ENCODE measurements around the gene ZNF274.
"Not testable (repeated sequence)": the region's sequence is repeated elsewhere in the genome, so short reads cannot be mapped to it uniquely, and the experiment has no call there.

The ZNF274 gene

DNA sequence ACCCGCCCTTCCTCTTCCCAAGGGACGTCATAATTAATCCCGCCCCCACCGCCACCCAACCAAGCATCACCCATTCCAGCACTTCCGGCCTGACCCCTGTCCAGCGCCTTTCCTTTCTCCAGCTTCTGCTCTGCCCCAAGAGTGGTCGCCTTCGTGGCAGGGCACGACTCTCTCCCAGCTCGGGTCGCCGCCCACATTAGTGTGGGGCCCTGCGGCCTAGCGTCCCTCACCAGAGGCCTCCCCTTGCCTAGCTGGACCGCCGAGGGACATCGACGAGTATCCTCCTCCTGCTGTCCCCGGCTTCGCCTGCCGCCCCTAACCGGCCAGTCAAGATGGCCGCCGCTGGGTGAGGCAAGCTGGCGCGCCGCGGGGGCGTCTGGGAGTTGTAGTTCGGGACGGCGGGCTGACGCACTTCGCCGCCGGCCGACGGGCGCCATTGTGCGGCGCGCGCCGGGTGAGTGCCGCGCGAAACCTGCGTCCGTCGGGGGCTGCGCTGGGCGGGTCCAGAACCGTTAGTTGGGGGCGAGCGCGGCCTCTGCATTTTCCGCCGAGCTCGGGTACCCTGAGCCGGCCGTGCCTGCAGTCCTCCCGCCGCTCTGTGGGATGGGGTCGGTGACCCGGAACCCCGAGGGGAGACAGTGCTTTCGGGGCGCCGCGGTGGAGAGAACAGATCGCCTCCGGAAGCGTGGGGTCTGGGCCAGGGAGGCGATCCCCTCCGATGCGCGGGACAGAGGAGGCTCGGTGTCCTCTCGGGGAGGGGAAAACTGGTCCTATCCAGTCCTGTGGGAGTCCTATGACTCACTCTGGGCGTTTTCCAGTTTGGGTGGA, at the start of gene ZNF274:
TSS of gene ZNF274 (plus strand) at position 73 of the 828 bp plus-strand sequence. CDS start 905 bp downstream, outside the sequence.
- peak; percentile 95 for DNase-seq

DNA sequence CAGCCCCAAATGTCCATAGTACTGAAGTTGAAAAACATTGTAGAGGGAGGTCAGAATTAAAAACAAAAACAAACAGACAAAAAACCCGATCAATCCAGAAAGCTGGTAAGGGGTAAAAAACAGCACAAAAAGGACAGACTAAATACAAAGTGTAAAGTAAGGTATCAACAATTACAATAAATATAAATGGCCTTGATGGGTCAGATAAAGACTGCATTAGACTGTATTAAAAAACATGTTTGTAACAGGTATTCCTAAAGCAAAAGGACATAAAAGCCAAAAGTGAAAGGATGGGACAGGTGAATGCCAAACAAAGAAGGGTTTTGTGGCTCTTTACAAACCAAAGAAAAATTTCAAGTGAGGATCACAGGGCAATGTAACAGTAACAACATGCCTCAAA, 48.6 kb upstream of the ZNF274 start:
- no peak for DNase-seq

DNA sequence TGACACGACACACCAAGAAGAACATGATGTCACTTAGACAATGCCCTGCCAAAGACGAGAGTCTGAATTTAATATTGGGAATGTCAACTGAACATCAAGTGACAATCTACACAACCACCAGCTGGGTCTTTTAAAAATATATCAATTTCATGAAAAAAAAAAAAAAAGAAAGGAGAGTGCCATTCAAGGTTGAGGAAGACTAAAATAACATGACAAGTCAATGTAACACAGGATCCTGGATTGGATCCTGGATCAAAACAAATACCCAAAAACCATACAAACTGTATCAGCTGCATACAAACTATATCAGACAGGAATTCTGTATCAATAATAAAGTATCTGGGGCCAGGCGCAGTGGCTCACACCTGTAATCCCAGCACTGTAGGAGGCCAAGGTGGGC, 37.0 kb upstream of the ZNF274 start:
- DNase-seq = no peak

DNA sequence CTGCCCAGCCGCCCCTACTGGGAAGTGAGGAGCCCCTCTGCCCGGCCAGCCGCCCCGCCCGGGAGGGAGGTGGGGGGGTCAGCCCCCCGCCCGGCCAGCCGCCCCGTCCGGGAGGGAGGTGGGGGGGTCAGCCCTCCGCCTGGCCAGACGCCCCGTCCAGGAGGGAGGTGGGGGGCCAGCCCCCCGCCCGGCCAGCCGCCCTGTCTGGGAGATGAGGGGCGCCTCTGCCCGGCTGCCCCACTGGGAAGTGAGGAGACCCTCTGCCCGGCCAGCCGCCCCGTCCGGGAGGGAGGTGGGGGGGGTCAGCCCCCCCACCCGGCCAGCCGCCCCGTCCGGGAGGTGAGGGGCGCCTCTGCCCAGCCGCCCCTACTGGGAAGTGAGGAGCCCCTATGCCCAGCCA, 35.4 kb upstream of the ZNF274 start:
- not testable (repeated sequence) for DNase-seq

DNA sequence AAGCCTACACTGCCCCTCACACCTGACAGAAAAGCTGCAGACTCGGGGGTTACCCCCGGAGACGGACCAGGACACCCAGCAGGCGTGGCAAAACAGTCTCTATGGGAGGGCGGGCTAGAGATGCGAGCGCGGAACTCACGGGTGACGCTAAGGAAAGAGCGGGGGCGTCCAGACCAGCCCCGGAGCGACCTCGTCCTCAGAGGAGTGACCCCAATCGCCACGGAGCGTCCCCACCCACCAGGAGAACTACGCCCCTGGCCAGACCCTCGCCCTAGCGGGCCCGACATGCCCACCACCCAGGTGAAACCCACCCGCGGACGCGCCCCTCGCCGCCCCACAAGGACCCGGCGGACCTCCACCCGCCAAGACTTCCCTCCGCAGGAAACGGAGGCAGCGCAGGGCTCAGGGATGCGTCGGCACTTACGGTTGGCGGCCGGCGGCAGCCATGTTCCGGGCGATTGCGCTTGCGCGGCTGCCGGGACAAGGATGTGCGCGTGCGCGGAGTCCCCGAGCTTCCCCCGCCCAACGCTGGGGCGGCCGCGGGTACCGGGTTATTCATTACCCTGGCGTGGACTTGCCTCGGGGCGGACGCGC, 32.4 kb upstream of the ZNF274 start, which contains the start of gene ZNF329:
TSS of gene ZNF329 (minus strand) at position 462 of the 594 bp plus-strand sequence. CDS start 21,286 bp downstream, outside the sequence.
- DNase-seq = peak; percentile 97

DNA sequence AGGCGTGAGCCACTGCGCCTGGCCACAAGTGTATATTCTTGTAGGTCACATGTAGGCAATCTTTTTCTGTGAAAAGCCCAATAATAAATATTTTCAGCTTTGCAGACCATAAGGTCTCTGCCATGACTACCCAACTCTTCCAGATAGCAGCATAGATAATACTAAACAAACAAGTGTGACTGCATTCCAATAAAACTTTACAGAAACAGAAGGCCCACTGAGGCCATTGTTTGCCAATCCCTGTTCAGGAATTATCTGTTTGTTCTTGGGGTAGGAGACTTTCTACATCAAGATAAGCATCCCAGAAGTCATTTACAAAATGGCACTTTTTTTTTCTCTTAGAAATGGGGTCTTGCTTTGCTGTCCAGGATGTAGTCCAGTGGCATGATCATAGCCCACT, 29.5 kb upstream of the ZNF274 start:
- no peak for DNase-seq

DNA sequence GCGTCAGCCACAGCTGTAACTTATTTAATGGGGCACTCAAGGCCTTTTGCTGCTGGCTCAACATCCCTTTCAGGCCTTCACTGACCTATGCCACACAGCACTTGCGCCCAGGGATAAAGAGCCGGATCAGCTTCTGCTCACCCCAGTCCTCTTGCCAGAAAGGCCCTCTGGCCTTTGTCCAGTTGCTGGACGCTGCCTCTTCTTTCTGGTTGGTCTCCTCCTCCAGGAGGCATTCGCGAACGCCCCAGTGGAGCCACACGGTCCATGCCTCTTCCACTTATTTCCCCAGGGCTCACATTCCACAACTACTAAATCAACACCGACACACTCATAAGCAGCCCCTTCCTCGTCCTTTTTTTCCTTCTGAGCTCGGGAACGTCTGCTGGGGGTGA, 28.6 kb upstream of the ZNF274 start:
- no peak for DNase-seq

DNA sequence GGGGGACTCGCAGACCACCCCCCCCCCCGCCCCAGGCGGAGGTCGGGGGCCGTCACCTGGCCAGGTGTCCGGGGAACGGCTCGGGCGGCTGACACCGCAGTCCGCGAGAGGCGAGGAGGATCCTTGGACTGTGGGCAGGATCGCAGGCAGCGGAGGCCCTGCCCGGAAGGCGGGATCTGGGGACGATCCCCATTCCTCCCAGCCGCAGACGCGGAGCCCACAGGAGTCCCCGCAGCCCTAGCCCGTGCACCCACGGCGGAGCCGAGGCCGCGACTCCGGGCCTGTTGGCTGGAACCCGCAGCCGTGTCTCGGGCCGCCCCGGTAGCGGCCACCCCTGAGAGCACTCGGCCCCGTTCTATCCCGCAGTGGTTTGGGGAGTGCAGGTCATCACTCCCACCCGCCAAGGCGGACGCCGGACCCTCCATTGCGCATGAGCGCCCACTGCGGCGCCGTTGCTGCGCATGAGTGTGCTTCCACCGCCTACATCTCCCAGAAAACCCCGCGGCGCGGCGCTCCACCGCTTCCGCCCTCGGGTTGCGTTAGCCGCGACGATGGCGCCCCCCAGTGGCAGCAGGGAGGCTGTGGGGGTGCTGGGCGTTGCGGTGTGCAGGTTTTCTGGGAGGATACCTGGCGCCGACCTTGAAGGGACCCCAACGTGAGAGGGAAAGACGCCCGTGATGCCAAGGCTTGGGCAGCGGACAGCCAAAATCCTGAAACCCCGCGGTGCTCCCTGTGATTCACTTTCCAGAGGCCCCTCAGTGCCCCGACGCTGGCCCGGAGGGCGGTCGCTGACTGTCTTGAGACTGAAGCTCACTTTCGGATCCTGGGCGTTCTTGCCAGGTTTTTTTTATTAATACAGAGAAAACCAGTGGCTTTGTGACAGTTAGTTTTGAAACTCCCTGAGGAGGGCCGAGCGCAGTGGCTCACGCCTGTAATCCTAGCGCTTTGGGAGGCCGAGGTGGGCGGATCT, 27.9 kb upstream of the ZNF274 start:
- DNase-seq = peak; percentile 100

DNA sequence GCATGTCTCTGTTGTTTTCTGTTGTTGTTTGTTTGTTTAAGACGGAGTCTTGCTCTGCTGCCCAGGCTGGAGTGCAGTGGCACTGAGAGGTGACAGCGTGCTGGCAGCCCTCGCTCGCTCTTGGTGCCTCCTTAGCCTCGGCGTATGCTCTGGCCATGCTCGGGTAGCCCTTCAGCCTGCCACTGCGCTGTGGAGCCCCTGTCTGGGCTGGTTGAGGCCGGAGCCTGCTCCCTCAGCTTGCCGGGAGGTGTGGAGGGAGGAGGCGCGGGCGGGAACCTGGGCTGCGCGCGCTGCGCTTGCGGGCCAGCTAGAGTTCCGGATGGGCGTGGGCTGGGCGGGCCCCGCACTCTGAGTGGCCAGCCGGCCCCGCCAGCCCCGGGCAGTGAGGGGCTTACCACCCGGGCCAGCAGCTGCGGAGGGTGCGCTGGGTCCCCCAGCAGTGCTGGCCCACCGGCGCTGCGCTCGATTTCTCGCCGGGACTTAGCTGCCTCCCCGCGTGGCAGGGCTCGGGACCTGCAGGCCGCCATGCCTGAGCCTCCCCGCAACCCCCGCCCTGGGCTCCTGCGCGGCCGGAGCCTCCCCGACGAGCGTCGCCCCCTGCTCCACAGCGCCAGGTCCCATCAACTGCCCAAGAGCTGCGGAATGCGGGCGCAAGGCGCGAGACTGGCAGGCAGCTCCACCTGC, 25.7 kb upstream of the ZNF274 start:
- no peak for DNase-seq

DNA sequence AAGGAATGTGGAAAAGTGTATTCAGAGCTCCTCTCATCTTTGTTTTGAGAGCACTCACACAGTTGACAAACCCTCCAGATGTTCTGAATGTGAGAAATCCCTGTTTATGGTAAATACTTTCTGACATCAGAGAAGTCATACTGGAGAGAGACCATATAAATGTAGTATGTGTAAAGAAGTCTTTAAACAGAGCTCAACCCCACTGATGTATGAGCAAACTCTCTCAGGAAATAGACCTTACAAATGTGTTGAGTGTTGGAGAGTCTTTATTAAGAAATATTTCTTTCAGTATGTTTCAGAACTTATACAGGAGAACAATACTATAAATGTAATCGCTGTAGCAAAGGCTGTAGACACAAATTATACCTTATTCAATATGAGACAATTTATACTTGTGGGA, 16.6 kb upstream of the ZNF274 start:
- DNase-seq = no peak

DNA sequence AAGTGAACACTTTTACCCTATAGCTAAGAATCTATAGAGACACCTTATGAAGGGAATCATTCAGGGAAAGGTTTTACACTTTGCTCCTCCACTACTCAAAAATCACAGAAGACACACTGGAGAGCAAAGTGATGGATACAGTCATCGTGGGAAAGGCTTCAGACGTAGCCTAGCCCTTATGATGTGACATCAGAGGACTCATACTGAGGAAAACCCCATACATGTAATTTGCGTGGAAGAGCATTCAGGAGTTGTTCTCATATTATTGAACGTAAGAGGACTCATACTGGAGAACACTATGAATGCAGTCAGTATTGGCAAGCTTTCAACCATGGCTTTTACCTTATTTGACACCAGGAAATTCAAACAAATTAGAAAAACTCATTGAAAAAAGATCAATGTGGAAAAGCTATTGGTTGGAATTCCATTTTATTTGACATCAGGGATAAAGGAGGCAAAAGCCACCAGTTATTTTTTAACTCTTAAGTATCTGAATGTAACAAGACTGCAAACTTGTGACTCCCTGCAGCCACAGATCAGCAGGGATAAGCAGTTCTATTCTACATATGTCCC, 16.1 kb upstream of the ZNF274 start:
- DNase-seq = no peak

DNA sequence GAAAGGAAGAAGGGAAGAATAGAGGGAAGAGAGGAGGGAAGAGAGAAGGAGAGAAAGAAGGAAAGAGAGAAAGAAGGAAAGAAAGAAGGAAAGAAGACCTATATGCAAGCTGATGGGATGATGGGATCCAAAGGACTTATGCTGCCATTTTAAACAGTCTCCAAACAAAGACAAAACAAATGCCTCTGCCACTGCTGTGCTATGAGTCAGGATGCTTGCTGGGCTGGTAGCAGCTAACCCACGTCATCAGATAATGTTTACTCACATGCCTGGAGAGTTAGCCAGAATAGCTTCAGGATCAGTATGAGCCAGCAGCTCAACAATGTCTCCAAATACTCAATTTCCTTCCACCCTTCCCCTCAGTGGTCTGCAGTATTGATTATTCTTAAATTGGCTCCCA, 12.0 kb upstream of the ZNF274 start:
- no peak for DNase-seq

DNA sequence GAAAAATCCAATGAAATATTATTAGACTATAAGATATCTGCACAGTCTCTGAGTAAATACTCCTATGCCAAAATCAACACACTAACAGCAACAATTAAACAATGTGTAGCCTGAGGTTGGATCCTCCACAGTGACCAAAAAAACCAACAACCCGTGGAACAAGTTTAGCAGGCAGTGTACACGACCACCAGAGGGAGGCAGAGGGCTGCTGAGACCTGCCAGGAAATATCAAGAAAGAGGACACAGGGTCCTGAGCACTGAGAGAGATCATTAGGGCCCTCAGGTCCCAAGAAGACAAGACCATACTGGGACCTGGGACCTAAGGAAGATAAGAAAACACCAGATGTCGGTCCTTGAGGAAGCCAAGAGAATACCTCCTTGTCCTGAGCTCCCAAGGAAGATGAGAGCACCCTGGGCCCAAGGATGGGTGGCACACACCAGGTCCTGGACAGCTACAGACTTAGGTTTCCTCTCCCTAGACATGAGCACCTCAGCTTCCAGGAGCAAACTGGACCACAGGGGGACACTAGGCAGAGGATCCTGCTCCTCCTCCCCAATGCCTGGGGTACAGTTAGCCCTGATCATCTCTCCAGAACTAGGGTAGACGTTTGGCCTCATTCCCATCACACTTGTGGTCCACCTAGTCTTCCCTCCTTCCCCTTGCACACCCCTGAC, 822 bp upstream of the ZNF274 start:
- DNase-seq = peak; percentile 59

DNA sequence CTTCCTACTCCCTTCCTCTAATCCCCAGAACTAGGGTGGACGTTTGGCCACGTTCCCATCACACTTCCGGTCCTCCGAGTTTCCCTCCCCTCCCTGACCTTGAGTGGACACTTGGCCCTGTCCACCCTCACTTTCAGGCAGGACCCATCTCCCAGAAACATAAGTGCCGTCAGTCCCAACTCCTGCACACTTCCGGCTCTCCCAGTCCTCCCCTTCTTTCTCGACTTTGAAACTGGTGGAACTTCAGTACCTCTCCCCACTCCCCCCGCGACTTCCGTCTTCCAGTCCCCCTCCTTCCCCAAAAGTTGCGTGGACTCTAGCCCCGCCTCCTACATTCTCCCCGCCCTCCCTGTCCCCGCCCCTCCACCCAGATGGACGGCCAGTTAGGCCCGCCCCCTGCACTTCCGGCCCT, 278 bp upstream of the ZNF274 start:
- no peak for DNase-seq

DNA sequence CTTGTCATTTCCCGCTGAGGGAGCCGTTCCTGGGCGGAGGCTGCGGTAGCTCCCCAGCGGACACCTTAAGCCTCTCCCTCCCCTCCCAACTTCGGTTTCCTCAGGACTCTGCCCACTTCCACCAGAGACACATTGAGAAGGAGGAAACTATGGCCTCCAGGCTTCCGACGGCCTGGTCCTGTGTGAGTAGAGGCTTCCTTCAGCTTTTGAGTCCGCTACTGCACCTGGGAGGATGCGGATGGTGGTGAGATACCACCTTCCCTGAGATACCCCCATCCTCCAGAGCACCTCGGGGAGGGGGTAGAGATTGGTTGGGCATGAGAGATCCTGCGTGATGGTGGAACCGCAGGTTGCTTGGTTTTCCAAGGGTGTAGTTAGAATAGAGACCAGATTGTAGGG, 955 bp downstream of the ZNF274 start:
- DNase-seq = no peak

DNA sequence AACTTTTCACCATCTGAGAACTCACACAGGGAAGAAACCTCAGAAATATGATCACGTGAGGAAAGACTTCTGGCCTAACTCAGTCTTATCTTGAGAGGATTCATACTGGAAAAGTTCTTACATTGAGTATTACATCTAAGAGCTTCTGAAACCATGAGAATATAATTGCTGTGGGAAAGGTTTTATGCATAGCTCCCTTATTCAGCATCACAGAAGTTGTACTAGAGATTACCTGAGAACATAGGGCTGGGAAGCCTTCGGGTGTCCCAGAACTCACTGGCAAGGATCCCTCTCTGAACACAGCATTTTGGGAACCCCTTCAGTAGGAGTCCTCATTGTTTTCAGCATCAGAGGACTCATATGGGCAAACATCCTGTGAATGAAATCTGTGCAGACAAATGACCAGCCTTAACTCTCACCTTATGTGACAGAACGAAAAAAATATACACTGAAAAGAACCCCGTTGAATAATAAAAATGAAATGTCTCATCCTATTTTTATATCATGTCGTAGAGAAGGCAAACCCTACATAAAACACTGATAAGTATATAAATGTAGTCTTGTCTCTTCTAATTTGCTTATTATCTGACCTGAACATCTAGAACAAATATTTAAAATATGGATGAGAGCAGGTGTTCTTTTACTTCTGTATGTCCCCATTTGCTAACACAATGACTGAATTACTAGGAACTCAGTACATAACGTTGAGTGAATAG, 14.2 kb downstream of the ZNF274 start:
- DNase-seq = no peak

DNA sequence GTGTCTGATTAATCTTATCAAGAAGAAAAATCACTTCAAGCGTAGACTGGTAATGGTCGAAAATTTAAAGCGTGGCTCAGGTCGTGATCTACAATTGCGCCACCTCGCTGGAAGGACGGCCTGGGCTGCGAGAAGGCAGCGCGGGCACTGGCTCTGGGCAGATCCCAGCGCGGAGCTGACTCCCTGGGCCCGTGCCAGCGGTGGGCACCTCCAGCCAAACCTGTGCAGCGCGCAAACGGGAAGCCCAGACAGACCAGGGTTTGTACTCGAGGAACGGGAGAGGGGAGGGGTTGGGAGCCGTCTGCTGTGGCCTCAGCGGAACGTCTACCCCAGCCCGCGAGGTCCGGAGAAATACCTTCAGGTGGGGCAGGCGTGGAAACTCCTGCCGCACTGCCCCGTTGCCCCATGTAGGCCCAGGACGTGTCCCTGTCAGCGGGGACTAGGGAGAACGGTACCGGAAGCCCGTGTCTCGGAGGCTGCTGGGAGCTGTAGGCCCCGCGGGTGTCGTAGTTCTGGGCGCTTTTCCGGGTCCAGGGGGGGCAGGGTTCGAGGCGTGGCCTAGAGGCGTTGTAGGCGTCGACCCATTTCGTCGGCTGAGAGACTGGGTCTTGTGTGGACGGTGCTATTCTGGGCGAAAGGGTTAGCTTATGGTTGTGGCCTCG, 21.1 kb downstream of the ZNF274 start:
- DNase-seq = no peak

DNA sequence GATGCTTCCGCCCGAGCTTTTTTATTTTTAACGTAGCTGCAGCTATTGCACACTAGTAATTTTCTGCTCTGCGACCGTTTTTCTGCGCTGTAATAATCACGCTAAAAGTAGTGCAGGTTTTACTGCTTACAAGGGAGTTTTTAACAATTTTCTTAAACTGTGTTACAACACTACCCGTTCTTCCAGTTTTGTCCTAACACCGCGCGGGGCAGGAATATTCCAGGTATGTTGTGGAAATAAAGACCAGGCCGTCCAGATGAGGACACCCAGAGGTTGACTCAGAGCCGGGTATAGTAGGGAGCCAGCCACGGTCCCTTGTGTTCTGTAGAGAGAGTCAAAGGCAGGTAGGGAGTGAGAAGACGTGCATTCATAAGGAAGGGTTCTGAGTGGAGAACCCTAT, 21.7 kb downstream of the ZNF274 start:
- DNase-seq = no peak

DNA sequence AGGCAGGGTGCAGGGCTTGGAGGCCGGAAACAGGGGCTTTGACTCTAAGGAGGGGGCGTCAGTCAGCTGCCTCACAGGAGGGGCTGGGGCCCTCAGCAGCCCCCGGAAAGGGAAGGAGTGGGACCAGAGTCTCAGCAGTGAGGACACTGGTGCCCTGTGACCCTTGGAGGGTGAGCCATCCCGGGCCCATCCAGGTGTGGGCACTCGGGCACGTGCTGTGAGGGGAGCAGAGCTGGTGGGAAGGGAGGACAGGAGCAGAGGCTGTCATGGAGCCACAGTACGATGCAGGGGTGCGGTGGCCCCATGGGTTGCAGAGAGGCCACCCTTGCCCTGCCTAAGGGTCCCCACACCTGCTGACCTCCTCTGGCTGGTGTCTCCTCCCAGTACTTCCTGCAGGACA, 26.7 kb downstream of the ZNF274 start:
- DNase-seq = no peak

DNA sequence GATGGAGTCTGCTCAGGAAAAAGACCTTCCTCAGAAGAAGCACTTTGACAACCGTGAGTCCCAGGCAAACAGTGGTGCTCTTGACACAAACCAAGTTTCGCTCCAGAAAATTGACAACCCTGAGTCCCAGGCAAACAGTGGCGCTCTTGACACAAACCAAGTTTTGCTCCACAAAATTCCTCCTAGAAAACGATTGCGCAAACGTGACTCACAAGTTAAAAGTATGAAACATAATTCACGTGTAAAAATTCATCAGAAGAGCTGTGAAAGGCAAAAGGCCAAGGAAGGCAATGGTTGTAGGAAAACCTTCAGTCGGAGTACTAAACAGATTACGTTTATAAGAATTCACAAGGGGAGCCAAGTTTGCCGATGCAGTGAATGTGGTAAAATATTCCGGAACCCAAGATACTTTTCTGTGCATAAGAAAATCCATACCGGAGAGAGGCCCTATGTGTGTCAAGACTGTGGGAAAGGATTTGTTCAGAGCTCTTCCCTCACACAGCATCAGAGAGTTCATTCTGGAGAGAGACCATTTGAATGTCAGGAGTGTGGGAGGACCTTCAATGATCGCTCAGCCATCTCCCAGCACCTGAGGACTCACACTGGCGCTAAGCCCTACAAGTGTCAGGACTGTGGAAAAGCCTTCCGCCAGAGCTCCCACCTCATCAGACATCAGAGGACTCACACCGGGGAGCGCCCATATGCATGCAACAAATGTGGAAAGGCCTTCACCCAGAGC, 29.6 kb downstream of the ZNF274 start:
- DNase-seq = no peak
